Natural killer cell (primary cell): ENCODE results near the gene PLCB3. TPM values are rescaled to one million over a fixed set of nuclear protein-coding genes. Genes with fewer than 3 reads are reported as not detected.

Experiments used
- ATAC-seq, 3 donors: fragments of 150-1000 bp in 2 of 3; fragments of 200-7000 bp in 1 of 3; cut with Tn5 transposase; 1 replicate in 1 of 3; 2 replicates in 2 of 3; pipeline ENCODE4 v1.10.0; 2021; ENCODE audit warnings: mild to moderate bottlenecking in 2 of 3, moderate library complexity in 2 of 3
- DNase-seq, 2 donors: peaks; one replicate each; pipeline versions ENCODE4 v3.0.0 to v3.0.0-alpha.2; 2013 to 2021; ENCODE audit warnings: mixed read lengths in 1 of 2
- H3K27ac ChIP-seq: one replicate; pipeline ENCODE4 v1.5.1; 2013; ENCODE audit warnings: mild to moderate bottlenecking, low read length
- H3K27me3 ChIP-seq: one replicate; pipeline ENCODE4 v1.6.1; 2013; ENCODE audit warnings: low read length; ENCODE audit not compliant: control insufficient read depth, insufficient read depth
- H3K36me3 ChIP-seq: one replicate; pipeline ENCODE4 v1.6.1; 2013; ENCODE audit warnings: low read length; ENCODE audit not compliant: control insufficient read depth, insufficient read depth
- H3K4me1 ChIP-seq: one replicate; pipeline ENCODE4 v1.6.1; 2013; ENCODE audit warnings: low read length; ENCODE audit not compliant: control insufficient read depth, insufficient read depth
- H3K4me3 ChIP-seq: one replicate; pipeline ENCODE4 v1.5.1; 2013; ENCODE audit warnings: low read length
- H3K9me3 ChIP-seq: one replicate; pipeline ENCODE4 v1.6.1; 2013; ENCODE audit warnings: low read length; ENCODE audit not compliant: control insufficient read depth, insufficient read depth
- H3K27ac Mint-ChIP-seq, 2 donors: one replicate each; pipeline ENCODE4 v1.8.0; 2022; ENCODE audit warnings: mild to moderate bottlenecking in 2 of 2, mixed read lengths in 2 of 2, moderate library complexity in 1 of 2
- H3K27me3 Mint-ChIP-seq, 2 donors: one replicate each; pipeline ENCODE4 v1.8.0; 2022; ENCODE audit warnings: low read depth in 2 of 2, mixed read lengths in 2 of 2
- H3K36me3 Mint-ChIP-seq: one replicate; pipeline ENCODE4 v1.8.0; 2022; ENCODE audit warnings: mixed read lengths
- H3K4me1 Mint-ChIP-seq, 2 donors: one replicate each; pipeline ENCODE4 v1.8.0; 2022; ENCODE audit warnings: mixed read lengths in 2 of 2
- H3K4me3 Mint-ChIP-seq: one replicate; pipeline ENCODE4 v1.8.0; 2022; ENCODE audit warnings: mild to moderate bottlenecking, moderate library complexity, mixed read lengths
- H3K9me3 Mint-ChIP-seq, 2 donors: one replicate each; pipeline ENCODE4 v1.8.0; 2022; ENCODE audit warnings: mixed read lengths in 2 of 2
- WGBS: methylation state at CpG from one replicate; pipeline ENCODE4 v1.1.7; 2013; ENCODE audit warnings: missing lambda C conversion rate; ENCODE audit not compliant: insufficient coverage; 5-methylcytosine and 5-hydroxymethylcytosine counted together
- intact Hi-C: fragments of 100-400 bp; cut with micrococcal nuclease; formaldehyde crosslinking; loops from one replicate; pipeline ENCODE4 v1.14.2; 2022
- total RNA-seq, 4 donors: library from RNA; stranded (reverse); fragments of 120-200 nt in 1 of 4; gene quantifications; one replicate each; pipeline versions ENCODE4 v1.2.3 to v1.2.4, GENCODE V29; 2013 to 2022
- TF ChIP-seq, protein P1 (sequence below): fragments of 200-600 bp; IDR thresholded peaks from one replicate; pipeline ENCODE4 v1.8.0; 2022; ENCODE audit warnings: antibody characterized with exemption

Gene PLCB3
- total RNA-seq, 3 donors from 2014 or later (not counting 1 experiment from before 2014, with no cell fraction given): 5.4 to 7.6 (median 5.5) TPM

DNA sequence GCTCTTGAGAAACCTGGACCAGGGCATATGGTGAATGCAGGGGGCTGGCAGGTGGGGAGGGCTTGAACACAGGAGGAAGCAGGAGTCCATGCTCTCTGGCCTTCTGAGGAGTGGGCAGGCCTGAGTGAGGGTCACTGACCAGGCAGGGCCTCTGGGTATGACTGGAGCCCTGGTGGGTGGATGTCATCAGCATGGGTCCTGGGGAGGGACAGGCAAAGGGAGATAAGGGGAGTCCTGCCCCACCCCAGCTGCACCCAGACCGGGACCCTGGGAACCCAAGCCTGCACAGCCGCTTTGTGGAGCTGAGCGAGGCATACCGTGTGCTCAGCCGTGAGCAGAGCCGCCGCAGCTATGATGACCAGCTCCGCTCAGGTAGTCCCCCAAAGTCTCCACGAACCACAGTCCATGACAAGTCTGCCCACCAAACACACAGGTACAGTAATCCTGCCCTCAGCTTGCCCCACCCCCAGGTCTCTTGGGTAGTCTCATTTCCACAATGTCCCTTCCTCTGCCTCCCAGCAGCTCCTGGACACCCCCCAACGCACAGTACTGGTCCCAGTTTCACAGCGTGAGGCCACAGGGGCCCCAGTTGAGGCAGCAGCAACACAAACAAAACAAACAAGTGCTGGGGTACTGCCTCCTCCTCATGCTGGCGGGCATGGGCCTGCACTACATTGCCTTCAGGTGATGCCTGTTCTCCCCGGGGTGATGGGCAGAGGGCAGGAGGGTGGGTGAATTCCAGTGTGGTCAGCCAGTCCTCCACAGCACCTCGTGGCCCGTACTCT is 19.0 kb upstream of the PLCB3 start:
- peaks cover 2% of the 10 kb centered on the region for H3K36me3 ChIP-seq
- WGBS: 89% methylated on average over 15 of the region's 15 CpGs
- Mint-ChIP-seq H3K27me3 (no peaks in the 10 kb centered on the region), H3K9me3 (no peaks in the 10 kb centered on the region), H3K4me3 (peak overlapping the region; percentile 64), H3K4me1 (peaks cover 15 to 40% of the 10 kb centered on the region in 2 donors), H3K27ac (peak overlapping the region; percentile 65 to 93), H3K36me3 (no peaks in the 10 kb centered on the region)
- H3K27ac ChIP-seq: no peak overlapping the region
- intact Hi-C loops: no loop called here
- no peaks in the 10 kb centered on the region for H3K27me3 ChIP-seq
- TF ChIP-seq, protein P1, sequence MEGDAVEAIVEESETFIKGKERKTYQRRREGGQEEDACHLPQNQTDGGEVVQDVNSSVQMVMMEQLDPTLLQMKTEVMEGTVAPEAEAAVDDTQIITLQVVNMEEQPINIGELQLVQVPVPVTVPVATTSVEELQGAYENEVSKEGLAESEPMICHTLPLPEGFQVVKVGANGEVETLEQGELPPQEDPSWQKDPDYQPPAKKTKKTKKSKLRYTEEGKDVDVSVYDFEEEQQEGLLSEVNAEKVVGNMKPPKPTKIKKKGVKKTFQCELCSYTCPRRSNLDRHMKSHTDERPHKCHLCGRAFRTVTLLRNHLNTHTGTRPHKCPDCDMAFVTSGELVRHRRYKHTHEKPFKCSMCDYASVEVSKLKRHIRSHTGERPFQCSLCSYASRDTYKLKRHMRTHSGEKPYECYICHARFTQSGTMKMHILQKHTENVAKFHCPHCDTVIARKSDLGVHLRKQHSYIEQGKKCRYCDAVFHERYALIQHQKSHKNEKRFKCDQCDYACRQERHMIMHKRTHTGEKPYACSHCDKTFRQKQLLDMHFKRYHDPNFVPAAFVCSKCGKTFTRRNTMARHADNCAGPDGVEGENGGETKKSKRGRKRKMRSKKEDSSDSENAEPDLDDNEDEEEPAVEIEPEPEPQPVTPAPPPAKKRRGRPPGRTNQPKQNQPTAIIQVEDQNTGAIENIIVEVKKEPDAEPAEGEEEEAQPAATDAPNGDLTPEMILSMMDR: no peak
- H3K4me3 ChIP-seq: no peak overlapping the region
- peak in 1 of 2 donors; percentile 28 for DNase-seq
- peaks cover 57% of the 10 kb centered on the region for H3K4me1 ChIP-seq
- no peaks in the 10 kb centered on the region for H3K9me3 ChIP-seq
- no peak for ATAC-seq

DNA sequence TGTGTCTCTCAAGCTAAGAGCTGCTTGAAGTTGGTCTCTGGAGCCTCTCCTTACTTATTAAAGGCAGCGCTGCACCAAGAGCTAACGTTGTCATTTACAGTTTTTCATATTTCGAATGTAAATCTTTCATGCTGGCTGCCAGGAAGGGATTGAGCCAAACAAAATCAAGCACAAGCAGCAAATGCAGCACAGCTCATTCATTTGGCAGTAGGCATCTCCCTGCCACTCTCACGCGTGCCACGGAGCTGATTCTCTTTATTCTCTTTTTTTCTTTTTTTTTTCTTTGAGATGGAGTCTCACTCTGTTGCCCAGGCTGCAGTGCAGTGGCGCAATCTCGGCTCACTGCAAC is 18.4 kb upstream of the PLCB3 start:
- Mint-ChIP-seq H3K27ac (peak overlapping the region; percentile 65 to 93), H3K27me3 (no peaks in the 10 kb centered on the region), H3K9me3 (no peaks in the 10 kb centered on the region), H3K36me3 (no peaks in the 10 kb centered on the region), H3K4me1 (peaks cover 13 to 34% of the 10 kb centered on the region in 2 donors), H3K4me3 (peak overlapping the region; percentile 42)
- H3K9me3 ChIP-seq: no peaks in the 10 kb centered on the region
- no peak overlapping the region for H3K27ac ChIP-seq
- H3K4me1 ChIP-seq: peaks cover 59% of the 10 kb centered on the region
- intact Hi-C loops: no loop called here
- ATAC-seq: no peak
- no peaks in the 10 kb centered on the region for H3K27me3 ChIP-seq
- WGBS: 94% methylated on average over 8 of the region's 8 CpGs
- TF ChIP-seq, protein P1: no peak
- no peak for DNase-seq
- H3K36me3 ChIP-seq: peaks cover 5% of the 10 kb centered on the region
- no peak overlapping the region for H3K4me3 ChIP-seq

DNA sequence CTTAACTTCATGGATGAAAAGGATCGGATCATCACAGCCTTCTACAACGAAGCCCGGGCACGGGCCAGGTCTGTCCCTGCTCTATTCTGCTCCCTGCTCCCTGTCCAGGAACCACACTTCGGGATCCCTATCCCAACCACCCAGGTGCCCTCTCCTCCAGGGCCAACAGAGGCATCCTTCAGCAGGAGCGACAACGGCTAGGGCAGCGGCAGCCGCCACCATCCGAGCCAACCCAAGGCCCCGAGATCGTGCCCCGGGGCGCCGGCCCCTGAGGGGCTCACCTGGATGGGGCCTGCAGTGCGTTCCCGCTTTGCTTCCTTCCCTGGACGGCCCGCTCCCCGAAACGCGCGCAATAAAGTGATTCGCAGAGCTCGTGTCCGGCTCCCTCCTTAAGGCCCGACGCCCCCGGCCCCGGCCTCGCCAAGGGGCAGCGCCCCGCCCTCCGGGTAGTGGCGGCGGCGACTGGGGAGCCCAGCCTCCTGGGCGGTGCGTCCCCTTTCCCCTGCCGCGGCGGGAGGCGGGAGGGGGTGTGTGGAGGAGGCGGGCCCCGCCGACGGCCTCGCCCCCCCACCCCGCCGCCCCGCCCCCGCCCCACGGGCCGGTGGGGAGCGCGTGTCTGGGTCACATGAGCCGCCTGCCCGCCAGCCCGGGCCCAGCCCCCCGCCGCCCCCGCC is 17.3 kb upstream of the PLCB3 start, which contains the start of gene VEGFB:
Gene VEGFB (plus strand): TSS at position 672 of the 674 bp plus-strand sequence. CDS start 250 bp downstream, outside the sequence.
- 8% methylated on average over 58 of the region's 62 CpGs for WGBS
- Histone ChIP-seq H3K4me3 (peak within 1 kb of the TSS; percentile 53), H3K27me3 (no peaks in the 10 kb centered on the region), H3K4me1 (peaks cover 67% of the 10 kb centered on the region), H3K36me3 (peaks cover 5% of the 10 kb centered on the region), H3K27ac (peak within 1 kb of the TSS; percentile 53), H3K9me3 (no peaks in the 10 kb centered on the region)
- H3K4me3 Mint-ChIP-seq: peak within 1 kb of the TSS; percentile 84
- intact Hi-C loops: no loop called here
- ATAC-seq (peak; percentile 58 to 77 (median 70)), DNase-seq (peak; percentile 61 to 84)
- no peaks in the 10 kb centered on the region for H3K9me3 Mint-ChIP-seq
- H3K27ac Mint-ChIP-seq: peak within 1 kb of the TSS; percentile 65 to 93
- H3K36me3 Mint-ChIP-seq: no peaks in the 10 kb centered on the region
- H3K27me3 Mint-ChIP-seq: no peaks in the 10 kb centered on the region
- TF ChIP-seq, protein P1: no peak
- H3K4me1 Mint-ChIP-seq: peaks cover 13 to 33% of the 10 kb centered on the region in 2 donors
